Ascending aorta (tissue), 2 donors: Measurements from ENCODE around the gene TTLL8. TPM values are rescaled to one million over a fixed set of nuclear protein-coding genes. Genes with fewer than 3 reads are reported as not detected.
"Not testable (repeated sequence)": the region's sequence is repeated elsewhere in the genome, so short reads cannot be mapped to it uniquely, and the experiment has no call there.

Source experiments
- DNase-seq, 2 donors: peaks; one replicate each; pipeline ENCODE4 v3.0.0-alpha.2; 2019; ENCODE audit warnings: low spot score in 2 of 2
- H3K27ac ChIP-seq, 2 donors: fragments of 200-600 bp; sonication (generic); one replicate each; pipeline ENCODE4 v1.5.1; 2016 to 2017; ENCODE audit warnings: mild to moderate bottlenecking in 1 of 2
- H3K27me3 ChIP-seq: fragments of 200-600 bp; sonication (generic); one replicate; pipeline ENCODE4 v1.5.1; 2017
- H3K36me3 ChIP-seq, 2 donors: fragments of 200-600 bp; sonication (generic); one replicate each; pipeline ENCODE4 v1.5.1; 2016
- H3K4me1 ChIP-seq, 2 donors: fragments of 200-600 bp; sonication (generic); one replicate each; pipeline ENCODE4 v1.5.1; 2016 to 2017; ENCODE audit warnings: mild to moderate bottlenecking in 1 of 2
- H3K4me3 ChIP-seq, 2 donors: fragments of 200-600 bp; sonication (generic); one replicate each; pipeline ENCODE4 v1.5.1; 2016 to 2017; ENCODE audit warnings: mild to moderate bottlenecking in 1 of 2
- H3K9me3 ChIP-seq, 2 donors: fragments of 200-600 bp; sonication (generic); one replicate each; pipeline ENCODE4 v1.5.1; 2016
- intact Hi-C: fragments of 100-400 bp; cut with DNase I; formaldehyde crosslinking; loops from one replicate; pipeline ENCODE4 v1.15.1; 2023
- total RNA-seq: library from RNA; depleted of rRNA; stranded (reverse); fragments of >200 nt; gene quantifications from one replicate; pipeline ENCODE4 v1.1.0, GENCODE V29; 2016
- TF ChIP-seq, protein P1 (sequence below), 3 experiments: fragments of 200-600 bp in 2 of 3; fragments of 450-650 bp in 1 of 3; sonication (generic) in 2 of 3; IDR thresholded peaks; one replicate each; pipeline ENCODE4 v1.5.1; 2016 to 2019; ENCODE audit warnings: antibody characterized with exemption in 3 of 3, mild to moderate bottlenecking in 1 of 3, moderate library complexity in 1 of 3

TTLL8 gene
- total RNA-seq, 1 donor from 2014 or later: not detected

DNA sequence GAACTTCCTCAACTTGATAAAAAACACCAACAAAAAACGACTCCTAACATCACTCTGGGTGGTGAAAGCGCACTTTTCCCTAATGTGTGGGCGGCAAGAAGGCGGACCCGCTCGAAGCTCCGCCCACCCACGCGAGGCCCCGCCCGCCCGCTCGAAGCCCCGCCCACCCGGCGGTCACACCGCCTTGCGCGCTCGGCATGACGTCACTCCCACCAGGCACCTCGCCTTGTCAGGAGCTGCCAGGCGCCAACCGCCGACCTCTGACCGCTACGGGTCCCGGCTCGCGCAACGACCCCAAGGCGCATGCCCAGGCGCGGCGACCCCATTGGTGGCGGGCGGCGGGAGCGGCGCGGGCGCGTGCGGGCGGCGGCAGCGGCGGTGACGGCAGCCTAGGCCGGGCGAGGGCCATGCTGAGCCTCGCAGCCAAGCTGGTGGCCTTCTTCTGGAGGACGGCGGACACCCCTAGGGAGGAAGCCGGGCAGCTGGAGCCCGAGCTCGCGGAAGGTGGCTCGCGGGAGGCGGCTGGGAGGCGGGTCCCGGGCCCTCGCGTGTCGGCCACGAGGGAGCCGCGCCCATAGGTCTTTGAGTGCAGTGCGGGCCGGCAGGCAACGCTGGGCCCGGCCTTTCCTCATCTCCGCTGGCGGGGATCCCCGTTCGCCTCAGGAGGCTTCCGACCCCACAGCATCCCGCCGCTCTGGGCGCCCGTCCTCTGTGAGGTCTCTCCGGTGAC is 31.7 kb upstream of the TTLL8 start, which contains the start of gene MOV10L1:
TSS of gene MOV10L1 (plus strand) at position 325 of the 730 bp plus-strand sequence. CDS start at position 408, 83 bp downstream.
- H3K27me3 ChIP-seq: no peaks in the 10 kb centered on the region
- DNase-seq: no peak
- TF ChIP-seq, protein P1, sequence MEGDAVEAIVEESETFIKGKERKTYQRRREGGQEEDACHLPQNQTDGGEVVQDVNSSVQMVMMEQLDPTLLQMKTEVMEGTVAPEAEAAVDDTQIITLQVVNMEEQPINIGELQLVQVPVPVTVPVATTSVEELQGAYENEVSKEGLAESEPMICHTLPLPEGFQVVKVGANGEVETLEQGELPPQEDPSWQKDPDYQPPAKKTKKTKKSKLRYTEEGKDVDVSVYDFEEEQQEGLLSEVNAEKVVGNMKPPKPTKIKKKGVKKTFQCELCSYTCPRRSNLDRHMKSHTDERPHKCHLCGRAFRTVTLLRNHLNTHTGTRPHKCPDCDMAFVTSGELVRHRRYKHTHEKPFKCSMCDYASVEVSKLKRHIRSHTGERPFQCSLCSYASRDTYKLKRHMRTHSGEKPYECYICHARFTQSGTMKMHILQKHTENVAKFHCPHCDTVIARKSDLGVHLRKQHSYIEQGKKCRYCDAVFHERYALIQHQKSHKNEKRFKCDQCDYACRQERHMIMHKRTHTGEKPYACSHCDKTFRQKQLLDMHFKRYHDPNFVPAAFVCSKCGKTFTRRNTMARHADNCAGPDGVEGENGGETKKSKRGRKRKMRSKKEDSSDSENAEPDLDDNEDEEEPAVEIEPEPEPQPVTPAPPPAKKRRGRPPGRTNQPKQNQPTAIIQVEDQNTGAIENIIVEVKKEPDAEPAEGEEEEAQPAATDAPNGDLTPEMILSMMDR (IDR thresholded peaks at IDR 0.05): no peak
- H3K36me3 ChIP-seq: no peaks in the 10 kb centered on the region
- H3K9me3 ChIP-seq: no peaks in the 10 kb centered on the region
- H3K4me3 ChIP-seq: peak within 1 kb of the TSS in 1 of 2 donors; percentile 5
- intact Hi-C loops: no loop called here
- no peak within 1 kb of the TSS for H3K27ac ChIP-seq
- H3K4me1 ChIP-seq: peaks cover 0 to 4% of the 10 kb centered on the region in 2 donors

DNA sequence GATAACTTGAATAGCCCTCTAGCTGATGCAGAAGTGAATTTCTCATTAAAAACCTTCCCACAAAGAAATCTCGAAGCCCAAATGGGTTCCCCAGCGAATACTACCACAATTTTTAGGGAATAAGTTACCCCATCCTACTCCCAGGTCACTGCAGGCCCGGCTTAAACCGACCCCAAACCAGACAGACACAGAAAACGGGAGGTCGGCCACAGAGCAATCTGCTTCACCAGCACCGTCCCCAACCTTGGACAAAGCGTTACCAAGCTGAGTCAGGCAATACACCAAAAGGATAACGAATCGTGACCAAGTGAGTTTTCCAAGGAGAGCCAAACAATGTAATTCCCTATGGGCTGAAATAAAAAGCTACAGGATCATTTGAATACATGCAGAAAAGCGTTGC is 31.1 kb upstream of the TTLL8 start:
- no peak for DNase-seq
- TF ChIP-seq, protein P1 (IDR thresholded peaks at IDR 0.05): no peak
- intact Hi-C loops: no loop called here
- Histone ChIP-seq H3K9me3 (no peaks in the 10 kb centered on the region), H3K27me3 (no peaks in the 10 kb centered on the region), H3K36me3 (no peaks in the 10 kb centered on the region), H3K4me3 (peak overlapping the region in 1 of 2 donors; percentile 5), H3K27ac (no peak overlapping the region), H3K4me1 (peaks cover 0 to 4% of the 10 kb centered on the region in 2 donors)

DNA sequence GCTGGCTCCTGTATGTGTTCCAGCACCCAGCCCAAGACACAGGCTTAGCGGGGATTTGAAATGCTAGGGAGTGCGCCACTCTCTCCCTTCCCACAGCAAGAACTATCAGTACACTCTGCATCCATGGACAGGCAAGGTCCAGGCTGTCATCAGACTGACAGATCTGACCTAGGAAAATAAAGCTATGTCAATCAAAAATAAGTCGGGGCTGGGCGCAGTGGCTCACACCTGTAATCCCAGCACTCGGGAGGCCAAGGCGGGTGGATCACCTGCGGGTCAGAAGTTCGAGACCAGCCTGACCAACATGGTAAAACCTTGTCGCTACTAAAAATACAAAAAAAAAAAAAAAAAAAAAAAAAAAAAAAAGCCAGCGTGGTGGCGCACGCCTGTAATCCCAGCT is 30.0 kb upstream of the TTLL8 start:
- TF ChIP-seq, protein P1 (IDR thresholded peaks at IDR 0.05): no peak

DNA sequence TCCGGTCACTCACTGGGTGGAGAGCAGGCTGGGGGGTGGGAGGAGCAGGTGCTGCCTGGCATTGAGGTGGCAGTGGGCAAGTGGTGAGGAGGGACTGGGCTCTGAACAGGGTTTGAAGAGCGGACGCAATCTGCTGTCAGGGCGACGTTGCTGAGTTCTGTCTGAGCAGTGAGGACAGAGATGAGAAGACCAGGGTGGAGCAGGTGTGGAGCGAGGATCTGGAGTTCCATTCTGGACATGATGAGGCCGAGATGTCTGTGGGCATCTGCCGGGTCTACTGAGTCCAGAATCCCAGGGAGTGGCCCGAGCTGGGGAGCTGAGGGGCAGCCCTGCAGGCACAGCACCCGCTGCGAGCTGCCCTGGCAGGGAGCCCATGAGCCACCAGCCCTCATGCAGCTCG is 29.5 kb upstream of the TTLL8 start:
- Histone ChIP-seq H3K4me1 (peaks cover 0 to 4% of the 10 kb centered on the region in 2 donors), H3K27me3 (no peaks in the 10 kb centered on the region), H3K9me3 (no peaks in the 10 kb centered on the region), H3K4me3 (no peak overlapping the region), H3K27ac (no peak overlapping the region), H3K36me3 (no peaks in the 10 kb centered on the region)
- intact Hi-C loops: no loop called here
- DNase-seq: no peak
- TF ChIP-seq, protein P1 (IDR thresholded peaks at IDR 0.05): no peak

More for the DNA sequence above, 30.0 kb upstream of the TTLL8 start:
- no peak overlapping the region for H3K27ac ChIP-seq
- H3K4me1 ChIP-seq: peaks cover 0 to 4% of the 10 kb centered on the region in 2 donors
- H3K4me3 ChIP-seq: no peak overlapping the region
- no peaks in the 10 kb centered on the region for H3K9me3 ChIP-seq
- intact Hi-C loops: no loop called here
- no peak for DNase-seq
- no peaks in the 10 kb centered on the region for H3K27me3 ChIP-seq
- no peaks in the 10 kb centered on the region for H3K36me3 ChIP-seq

DNA sequence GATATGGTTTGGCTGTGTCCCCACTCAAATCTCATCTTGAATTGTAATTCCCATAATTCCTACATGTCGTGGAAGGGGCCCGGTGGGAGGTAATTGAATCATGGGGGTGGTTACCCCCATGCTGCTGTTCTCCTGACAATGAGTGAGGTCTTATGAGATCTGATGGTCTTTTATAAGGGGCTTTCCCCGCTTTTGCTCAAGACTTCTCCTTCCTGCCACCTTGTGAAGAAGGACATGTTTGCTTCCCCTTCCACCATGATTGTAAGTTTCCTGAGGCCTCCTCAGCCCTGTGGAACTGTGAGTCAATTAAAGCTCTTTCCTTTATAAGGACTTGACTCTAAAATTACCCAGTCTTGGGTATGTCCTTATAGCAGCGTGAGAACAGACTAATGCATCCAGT is 28.9 kb upstream of the TTLL8 start:
- H3K27ac ChIP-seq, H3K36me3 ChIP-seq, H3K27me3 ChIP-seq, H3K9me3 ChIP-seq, H3K4me1 ChIP-seq, intact Hi-C loops, H3K4me3 ChIP-seq, DNase-seq: not testable (repeated sequence)

DNA sequence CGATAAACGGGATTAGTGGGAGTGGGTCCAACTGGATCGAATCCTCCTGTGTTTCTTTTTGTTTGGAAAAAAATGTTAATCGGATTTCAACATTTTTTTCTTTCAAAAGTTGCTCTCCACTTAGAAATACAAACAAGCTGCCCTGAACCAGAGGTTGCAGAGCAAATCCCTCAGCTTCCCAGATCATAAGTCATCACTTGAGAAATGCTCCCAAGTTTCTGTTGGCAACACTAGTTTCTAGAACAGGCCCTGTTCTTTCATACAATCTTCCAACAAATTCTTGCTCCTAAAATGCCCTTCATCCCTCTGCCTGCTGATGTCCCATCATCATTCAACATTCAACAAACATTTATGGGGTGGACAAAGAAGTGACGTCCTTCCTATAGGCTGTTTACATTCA is 28.4 kb upstream of the TTLL8 start:
- DNase-seq: no peak
- H3K27me3 ChIP-seq: no peaks in the 10 kb centered on the region
- no peaks in the 10 kb centered on the region for H3K9me3 ChIP-seq
- H3K27ac ChIP-seq: no peak overlapping the region
- intact Hi-C loops: no loop called here
- H3K4me3 ChIP-seq: no peak overlapping the region
- peaks cover 0 to 4% of the 10 kb centered on the region in 2 donors for H3K4me1 ChIP-seq
- TF ChIP-seq, protein P1 (IDR thresholded peaks at IDR 0.05): no peak
- no peaks in the 10 kb centered on the region for H3K36me3 ChIP-seq
